HepG2 (cell line): Measurements from ENCODE around the gene CAPRIN1. TPM values are rescaled to one million over a fixed set of nuclear protein-coding genes. Genes with fewer than 3 reads are reported as not detected.

ENCODE experiments used
- ADNP ChIP-seq: sonication (generic); formaldehyde crosslinking; IDR thresholded peaks from 2 replicates; pipeline ENCODE4 v1.4.0; 2020; ENCODE audit warnings: missing genetic modification reagents
- CBX1 ChIP-seq: IDR thresholded peaks from one replicate; pipeline ENCODE4 v1.6.1; 2016; ENCODE audit warnings: antibody characterized with exemption, low read depth
- CREM ChIP-seq, 2 experiments: sonication (generic) in 1 of 2; formaldehyde crosslinking in 1 of 2; IDR thresholded peaks; 2 replicates each; pipeline versions ENCODE4 v1.4.0 to v1.6.1; 2016 to 2020; ENCODE audit warnings: antibody characterized with exemption in 1 of 2, mild to moderate bottlenecking in 1 of 2, missing genetic modification reagents in 1 of 2
- DMAP1 ChIP-seq: IDR thresholded peaks from 2 replicates; pipeline ENCODE4 v1.6.1; 2016
- HNF1A ChIP-seq, 2 experiments: sonication (generic) in 1 of 2; formaldehyde crosslinking in 1 of 2; IDR thresholded peaks; 2 replicates each; pipeline versions ENCODE4 v1.4.0 to v1.6.1; 2016 to 2020; ENCODE audit warnings: borderline replicate concordance in 1 of 2, low read depth in 1 of 2, mild to moderate bottlenecking in 1 of 2, missing genetic modification reagents in 1 of 2
- KDM6A ChIP-seq: IDR thresholded peaks from 2 replicates; pipeline ENCODE4 v1.6.1; 2016; ENCODE audit warnings: low read depth
- SNAPC4 ChIP-seq: sonication (generic); formaldehyde crosslinking; IDR thresholded peaks from 2 replicates; pipeline ENCODE4 v1.4.0; 2020; ENCODE audit warnings: mild to moderate bottlenecking, missing genetic modification reagents
- ZFP36 ChIP-seq: fragments of 150-350 bp; IDR thresholded peaks from 2 replicates; pipeline ENCODE4 v1.6.1; 2018; ENCODE audit warnings: borderline replicate concordance, low read length, low read depth; ENCODE audit not compliant: partially characterized antibody
- ZFYVE20 ChIP-seq: sonication (generic); formaldehyde crosslinking; IDR thresholded peaks from 2 replicates; pipeline ENCODE4 v1.8.0; 2023; ENCODE audit warnings: low read depth, mild to moderate bottlenecking, moderate library complexity, missing genetic modification reagents, borderline replicate concordance
- ZNF564 ChIP-seq: sonication (generic); formaldehyde crosslinking; IDR thresholded peaks from 2 replicates; pipeline ENCODE4 v1.8.1; 2023; ENCODE audit warnings: mild to moderate bottlenecking, missing genetic modification reagents
- ZNF710 ChIP-seq: sonication (generic); formaldehyde crosslinking; IDR thresholded peaks from 2 replicates; pipeline ENCODE4 v1.5.0; 2020; ENCODE audit warnings: mild to moderate bottlenecking, missing genetic modification reagents, borderline replicate concordance
- polyA plus RNA-seq, 8 experiments: library from polyadenylated mRNA; depleted of rRNA in 3 of 8; stranded (reverse) in 7 of 8; unstranded in 1 of 8; fragments of >200 nt; fragmentation: Illumina TruSeq in 4 of 8; extraction: Trizol in 4 of 8; gene quantifications; 2 replicates each; pipeline versions ENCODE4 v1.2.1 to v1.2.3, GENCODE V29; 2011 to 2016; ENCODE audit warnings: low read depth in 4 of 8, missing spikeins in 1 of 8, mixed read lengths in 1 of 8; ENCODE audit not compliant: insufficient read depth in 1 of 8
- total RNA-seq, 5 experiments: library from RNA; depleted of rRNA; stranded (reverse); fragments of >200 nt; fragmentation: Illumina TruSeq; extraction: Trizol; gene quantifications; 2 replicates each; pipeline ENCODE4 v1.2.3, GENCODE V29; 2016; ENCODE audit warnings: low read depth in 1 of 5
- TF ChIP-seq, protein P1 (sequence below), 2 experiments: IDR thresholded peaks; 2 replicates each; pipeline ENCODE4 v1.6.1; 2011 to 2012; ENCODE audit warnings: low read length in 2 of 2, borderline replicate concordance in 1 of 2, low read depth in 1 of 2, mild to moderate bottlenecking in 1 of 2, moderate library complexity in 1 of 2

CAPRIN1 gene
- total and polyA plus RNA-seq, 2 of the 13 experiments (the other 11 are each of a cell fraction or from before 2014, with no cell fraction given): 114 to 162 TPM

GRCh38 chr11:34051349-34052035 lies at the start of gene CAPRIN1 (continued):
- TF ChIP-seq HNF1A (IDR thresholded peaks at IDR 0.05; ENCODE audit: low read depth): no peak
- TF ChIP-seq HNF1A (CRISPR knock-in tag; IDR thresholded peaks at IDR 0.05; ENCODE audit: borderline replicate concordance): peak; percentile 59; the same call in 1 of the 2 replicates
- peak; percentile 31; the same call in 1 of the 2 replicates for TF ChIP-seq DMAP1 (CRISPR knock-in tag)
- TF ChIP-seq CREM (IDR thresholded peaks at IDR 0.05): no peak
- no peak for TF ChIP-seq CREM (CRISPR knock-in tag; IDR thresholded peaks at IDR 0.05)
- peak; percentile 72; the same call in 1 of the 2 replicates for TF ChIP-seq ZFYVE20 (CRISPR knock-in tag)
- no peak for TF ChIP-seq ZNF564
- no peak for TF ChIP-seq CBX1
- TF ChIP-seq ZFP36: no peak
- no peak for TF ChIP-seq SNAPC4 (CRISPR knock-in tag)
- no peak for TF ChIP-seq ADNP
- TF ChIP-seq KDM6A (CRISPR knock-in tag): no peak
- TF ChIP-seq ZNF710 (CRISPR knock-in tag): peak; percentile 80; the same call in 1 of the 2 replicates
- TF ChIP-seq, protein P1, sequence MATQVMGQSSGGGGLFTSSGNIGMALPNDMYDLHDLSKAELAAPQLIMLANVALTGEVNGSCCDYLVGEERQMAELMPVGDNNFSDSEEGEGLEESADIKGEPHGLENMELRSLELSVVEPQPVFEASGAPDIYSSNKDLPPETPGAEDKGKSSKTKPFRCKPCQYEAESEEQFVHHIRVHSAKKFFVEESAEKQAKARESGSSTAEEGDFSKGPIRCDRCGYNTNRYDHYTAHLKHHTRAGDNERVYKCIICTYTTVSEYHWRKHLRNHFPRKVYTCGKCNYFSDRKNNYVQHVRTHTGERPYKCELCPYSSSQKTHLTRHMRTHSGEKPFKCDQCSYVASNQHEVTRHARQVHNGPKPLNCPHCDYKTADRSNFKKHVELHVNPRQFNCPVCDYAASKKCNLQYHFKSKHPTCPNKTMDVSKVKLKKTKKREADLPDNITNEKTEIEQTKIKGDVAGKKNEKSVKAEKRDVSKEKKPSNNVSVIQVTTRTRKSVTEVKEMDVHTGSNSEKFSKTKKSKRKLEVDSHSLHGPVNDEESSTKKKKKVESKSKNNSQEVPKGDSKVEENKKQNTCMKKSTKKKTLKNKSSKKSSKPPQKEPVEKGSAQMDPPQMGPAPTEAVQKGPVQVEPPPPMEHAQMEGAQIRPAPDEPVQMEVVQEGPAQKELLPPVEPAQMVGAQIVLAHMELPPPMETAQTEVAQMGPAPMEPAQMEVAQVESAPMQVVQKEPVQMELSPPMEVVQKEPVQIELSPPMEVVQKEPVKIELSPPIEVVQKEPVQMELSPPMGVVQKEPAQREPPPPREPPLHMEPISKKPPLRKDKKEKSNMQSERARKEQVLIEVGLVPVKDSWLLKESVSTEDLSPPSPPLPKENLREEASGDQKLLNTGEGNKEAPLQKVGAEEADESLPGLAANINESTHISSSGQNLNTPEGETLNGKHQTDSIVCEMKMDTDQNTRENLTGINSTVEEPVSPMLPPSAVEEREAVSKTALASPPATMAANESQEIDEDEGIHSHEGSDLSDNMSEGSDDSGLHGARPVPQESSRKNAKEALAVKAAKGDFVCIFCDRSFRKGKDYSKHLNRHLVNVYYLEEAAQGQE (IDR thresholded peaks at IDR 0.05; ENCODE audit: borderline replicate concordance in 1 of 2, low read depth in 1 of 2, low read length in 2 of 2): peak in 1 of 2 experiments; percentile 33; a peak in 1 of 4 replicates
